Measurements from ENCODE around the gene UBA52.
"Not testable (repeated sequence)": the region's sequence is repeated elsewhere in the genome, so short reads cannot be mapped to it uniquely, and the experiment has no call there.

UBA52 gene

DNA sequence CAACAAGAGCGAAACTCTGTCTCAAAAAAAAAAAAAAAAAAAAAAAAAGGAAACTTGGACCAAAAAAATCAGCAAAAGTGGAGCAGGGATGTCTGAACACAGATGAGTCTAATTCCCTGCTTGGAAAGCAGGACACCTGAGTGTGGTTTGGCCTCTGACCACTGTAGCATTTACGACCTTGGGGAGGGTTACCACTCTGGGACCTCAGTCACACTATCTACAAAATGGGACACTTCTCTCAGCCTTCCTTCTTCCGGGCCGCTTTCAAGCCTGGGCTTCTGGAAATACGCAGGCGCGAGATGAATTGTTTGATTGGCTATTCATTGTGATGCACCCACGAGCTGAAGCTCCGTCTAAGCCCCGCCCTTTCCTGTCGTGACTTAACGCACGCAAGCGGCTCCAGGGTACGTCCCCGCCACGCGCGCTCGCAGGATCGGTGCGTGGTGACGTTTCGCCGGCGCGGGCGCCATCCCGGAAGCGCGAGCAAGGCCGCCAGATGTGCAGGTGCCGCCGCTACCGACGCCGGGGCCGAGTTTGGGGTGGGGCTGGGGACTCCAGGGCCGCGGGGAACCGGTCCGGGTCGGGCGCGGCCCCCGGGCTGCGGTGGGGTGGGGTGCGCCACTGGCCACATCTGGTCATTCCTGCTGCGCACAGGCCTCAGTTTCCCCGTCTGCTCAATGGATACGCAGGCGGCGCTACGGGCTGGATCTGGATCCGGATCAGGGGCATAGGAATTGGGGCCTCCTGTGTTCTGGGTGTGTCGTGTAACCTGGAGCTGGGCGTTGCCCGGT is 14.1 kb upstream of the UBA52 start, which contains the start of gene KXD1:
Gene KXD1, plus strand, starts transcription at position 460 of the 791 bp plus-strand sequence. CDS start 4,187 bp downstream, outside the sequence.
- peak; percentile 96 to 100 (median 98) for DNase-seq

DNA sequence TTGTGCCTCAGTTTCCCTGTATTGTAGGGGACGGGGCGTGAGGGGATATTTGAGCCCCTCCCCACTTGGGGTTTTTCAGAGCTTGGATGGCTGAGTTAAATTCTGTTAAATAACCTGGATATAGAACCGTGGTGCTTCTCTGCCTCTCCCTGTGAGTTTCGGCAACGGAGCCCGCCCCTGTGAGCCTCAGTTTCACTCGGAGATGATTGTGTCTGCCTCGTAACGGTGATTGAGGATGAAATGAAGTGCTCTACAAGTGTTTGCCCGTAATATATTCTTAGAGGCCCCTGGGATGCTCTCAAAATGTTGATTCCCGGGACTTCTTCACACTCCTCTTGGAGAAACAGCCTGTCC is 13.5 kb upstream of the UBA52 start:
- DNase-seq = no peak

DNA sequence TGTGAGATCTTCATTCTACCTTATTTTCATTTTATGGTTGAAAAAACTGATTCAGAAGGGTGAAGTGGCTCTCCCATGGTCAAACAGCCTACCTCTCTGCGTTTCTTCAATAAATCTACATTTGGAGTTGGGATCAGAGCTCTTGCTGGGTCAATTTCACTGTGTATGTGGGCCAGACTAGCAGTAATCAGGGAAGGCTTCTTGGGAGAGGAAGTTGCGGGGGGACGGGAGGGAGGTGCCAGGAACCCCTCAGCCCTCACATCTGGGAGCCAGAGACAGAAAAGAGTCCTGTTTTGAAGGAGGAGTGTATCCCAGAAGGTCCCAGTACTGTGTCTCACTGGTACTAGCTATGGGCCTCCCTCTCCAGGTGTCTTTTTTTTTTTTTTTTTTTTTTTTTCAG is 13.1 kb upstream of the UBA52 start:
- DNase-seq = no peak

DNA sequence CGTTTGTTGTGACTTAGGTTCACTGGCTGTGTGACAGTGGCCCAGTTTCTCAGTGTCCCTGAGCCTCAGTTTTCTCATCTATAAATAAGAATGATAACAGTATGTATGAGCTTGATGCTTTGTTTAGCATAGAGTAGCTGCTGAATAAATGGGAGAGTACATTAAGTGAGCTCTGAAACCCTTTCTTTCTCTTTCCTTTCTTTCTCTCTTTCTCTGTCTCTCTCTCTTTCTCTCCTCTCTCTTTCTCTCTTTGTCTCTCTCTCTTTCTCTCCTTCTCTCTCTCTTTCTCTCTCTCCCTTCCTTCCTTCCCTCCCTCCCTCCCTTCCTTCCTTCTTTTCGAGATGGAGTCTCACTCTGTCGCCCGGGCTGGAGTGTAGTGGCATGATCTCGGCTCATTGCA is 12.0 kb upstream of the UBA52 start:
- no peak for DNase-seq

DNA sequence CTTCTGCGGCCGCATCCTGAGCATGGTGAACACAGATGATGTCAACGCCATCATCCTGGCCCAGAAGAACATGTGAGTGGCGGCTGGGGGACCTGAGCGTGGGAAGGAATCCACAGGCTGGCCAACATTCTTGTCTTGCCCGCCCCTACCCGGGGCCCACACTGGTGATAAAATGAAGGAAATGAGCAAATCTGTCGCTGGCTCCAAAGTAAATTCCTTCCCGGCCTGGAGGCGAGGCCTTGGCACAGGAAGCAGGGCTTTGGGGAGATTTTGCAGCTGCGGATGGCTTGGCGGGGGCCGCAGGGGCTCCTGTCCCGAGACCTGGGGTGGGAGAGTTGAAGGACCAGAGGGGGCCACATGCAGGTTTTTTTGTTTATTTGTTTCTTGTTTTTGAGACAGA is 9.6 kb upstream of the UBA52 start:
- DNase-seq = no peak

DNA sequence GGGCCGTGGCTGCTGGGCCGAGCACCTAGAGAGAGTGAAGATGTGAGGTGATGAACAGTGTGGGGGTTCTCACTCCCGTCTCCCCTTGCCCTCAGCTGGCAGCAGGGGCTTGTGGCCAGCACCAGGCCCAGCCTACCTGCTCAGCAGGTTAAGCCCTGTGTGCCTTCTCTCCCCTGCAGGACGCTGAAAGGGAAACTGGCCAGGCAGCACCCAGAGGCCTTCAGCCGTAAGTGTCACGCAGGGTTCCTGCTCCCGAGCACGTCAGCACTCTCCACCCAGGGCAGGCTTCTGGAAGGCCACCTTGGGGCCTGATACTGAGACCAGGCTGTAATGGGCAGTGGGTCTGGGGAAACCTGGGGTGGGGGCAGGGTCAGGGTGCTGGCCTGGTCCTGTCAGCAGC is 4.7 kb upstream of the UBA52 start:
- no peak for DNase-seq

DNA sequence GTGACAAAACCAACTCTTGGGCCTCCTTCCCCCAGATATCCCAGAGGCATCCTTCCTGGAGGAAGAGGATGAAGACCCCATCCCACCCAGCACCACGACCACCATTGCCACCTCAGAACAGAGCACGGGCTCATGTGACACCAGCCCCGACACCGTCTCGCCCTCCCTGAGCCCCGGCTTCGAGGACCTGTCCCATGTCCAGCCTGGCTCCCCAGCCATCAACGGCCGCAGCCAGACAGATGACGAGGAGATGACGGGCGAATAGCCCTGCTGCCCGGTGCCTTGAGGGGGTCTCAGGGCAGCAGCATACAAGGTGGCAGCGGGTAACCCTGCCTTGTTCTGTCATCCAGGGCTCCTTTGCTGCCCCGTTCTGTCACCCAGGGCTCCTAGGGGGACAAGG is 3.3 kb upstream of the UBA52 start:
- DNase-seq = no peak

DNA sequence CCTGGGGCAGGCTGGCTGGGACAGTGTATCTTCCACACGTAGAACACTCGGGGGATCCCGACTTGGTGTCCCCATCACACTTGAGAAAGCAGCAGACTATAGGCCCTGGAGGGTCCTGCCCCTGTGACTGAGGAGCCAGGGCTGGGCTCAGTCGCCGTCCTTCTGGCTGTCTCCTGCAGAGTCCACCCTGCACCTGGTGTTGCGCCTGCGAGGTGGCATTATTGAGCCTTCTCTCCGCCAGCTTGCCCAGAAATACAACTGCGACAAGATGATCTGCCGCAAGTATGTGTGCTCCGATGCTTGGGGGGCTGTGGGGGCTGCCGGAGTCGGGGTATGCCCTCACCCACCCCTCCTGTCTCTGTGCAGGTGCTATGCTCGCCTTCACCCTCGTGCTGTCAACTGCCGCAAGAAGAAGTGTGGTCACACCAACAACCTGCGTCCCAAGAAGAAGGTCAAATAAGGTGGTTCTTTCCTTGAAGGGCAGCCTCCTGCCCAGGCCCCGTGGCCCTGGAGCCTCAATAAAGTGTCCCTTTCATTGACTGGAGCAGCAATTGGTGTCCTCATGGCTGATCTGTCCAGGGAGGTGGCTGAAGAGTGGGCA is 3.1 kb downstream of the UBA52 start:
- no peak for DNase-seq

DNA sequence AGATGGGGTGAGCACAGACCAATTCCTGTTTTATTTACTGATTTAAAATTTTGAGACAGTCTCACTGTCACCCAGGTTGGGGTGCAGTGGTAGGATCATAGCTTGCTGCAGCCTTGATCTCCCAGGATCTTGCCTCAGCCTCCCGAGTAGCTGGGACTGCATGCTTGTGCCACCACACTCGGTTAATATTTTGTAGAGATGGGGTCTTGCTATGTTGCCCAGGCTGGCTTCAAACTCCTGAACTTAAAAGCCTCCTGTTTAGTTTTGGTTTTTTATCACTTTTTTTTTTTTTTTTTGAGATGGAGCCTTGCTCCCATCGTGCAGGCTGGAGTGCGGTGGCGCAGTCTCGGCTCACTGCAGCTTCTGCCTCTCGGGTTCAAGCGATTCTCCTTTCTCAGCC is 4.7 kb downstream of the UBA52 start:
- DNase-seq = no peak

DNA sequence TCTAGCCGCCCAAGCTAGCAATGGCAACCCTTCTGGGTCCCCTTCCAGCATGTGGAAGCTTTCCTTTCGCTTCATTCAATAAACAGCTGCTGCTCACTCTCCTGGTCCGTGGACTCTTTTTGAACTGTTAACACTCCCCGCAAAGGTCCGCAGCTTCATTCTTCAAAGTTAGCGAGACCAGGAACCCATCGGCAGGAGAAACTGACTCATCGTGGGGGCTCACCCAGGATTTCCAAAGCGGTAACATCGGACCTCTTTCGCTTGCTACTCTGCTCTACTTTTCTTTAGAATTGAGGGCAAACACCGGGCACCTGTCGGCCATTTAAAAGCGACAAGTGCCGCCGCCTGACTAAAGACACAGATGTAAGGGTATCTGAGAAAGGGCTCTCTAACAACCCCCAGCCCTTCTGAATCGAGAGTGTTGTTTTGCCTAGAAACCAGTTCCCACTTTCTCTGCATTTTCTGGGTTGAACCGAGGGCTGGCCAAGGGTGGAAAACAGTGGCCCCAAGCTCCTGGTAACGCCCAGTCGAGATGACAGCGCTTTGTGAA is 5.8 kb downstream of the UBA52 start:
- DNase-seq = no peak

DNA sequence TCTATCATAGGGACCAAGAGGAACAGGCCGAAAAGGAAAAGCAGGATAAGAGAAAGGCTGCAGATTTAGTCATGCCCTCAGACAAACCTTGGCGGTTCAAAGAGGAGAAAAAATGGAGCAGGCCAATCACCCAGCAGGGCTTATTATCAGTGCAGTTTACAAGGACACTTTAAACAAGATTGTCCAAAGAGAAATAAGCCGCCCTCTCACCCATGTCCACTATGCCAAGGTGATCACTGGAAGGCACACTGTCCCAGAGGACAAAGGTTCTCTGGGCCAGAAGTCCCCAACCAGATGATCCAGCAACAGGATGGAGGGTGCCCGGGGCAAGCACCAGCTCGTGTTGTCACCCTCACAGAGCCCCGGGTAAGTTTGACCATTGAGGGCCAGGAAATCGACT is 8.7 kb downstream of the UBA52 start:
- DNase-seq = no peak

DNA sequence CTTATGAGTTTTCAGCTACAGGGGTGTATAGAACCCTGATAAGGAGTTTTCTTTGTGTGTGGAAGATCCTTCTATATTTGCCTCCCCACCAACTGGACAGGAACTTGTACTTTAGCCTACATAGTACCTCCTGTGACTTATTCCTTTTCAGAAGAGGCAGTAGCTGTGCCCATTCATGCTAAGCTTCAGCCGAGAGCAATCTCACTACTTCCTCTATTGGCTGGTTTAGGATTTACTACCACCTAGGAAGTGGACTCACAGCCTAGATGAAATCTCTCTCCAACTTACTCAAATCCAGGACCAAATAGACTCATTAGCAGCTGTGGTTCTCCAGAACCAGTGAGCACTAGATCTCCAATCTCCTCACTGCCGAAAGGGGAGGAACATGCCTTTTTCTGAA is 14.6 kb downstream of the UBA52 start:
- no peak for DNase-seq

DNA sequence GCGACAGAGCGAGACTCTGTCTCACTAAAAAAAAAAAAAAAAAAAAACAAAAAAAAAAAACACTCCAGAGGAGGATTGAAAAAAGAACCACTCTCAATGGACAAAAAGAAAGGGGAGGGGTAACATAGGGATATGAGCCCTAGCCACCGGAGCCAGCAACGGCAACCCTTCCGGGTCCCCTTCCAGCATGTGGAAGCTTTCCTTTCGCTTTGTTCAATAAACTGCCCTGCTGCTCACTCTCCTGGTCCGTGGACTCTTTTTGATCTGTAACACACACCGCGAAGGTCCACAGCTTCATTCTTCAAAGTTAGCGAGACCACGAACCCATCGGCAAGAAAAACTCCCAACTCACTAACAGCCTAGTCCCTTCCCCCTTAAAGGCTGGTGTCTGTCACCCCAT is 15.9 kb downstream of the UBA52 start:
- DNase-seq = no peak

DNA sequence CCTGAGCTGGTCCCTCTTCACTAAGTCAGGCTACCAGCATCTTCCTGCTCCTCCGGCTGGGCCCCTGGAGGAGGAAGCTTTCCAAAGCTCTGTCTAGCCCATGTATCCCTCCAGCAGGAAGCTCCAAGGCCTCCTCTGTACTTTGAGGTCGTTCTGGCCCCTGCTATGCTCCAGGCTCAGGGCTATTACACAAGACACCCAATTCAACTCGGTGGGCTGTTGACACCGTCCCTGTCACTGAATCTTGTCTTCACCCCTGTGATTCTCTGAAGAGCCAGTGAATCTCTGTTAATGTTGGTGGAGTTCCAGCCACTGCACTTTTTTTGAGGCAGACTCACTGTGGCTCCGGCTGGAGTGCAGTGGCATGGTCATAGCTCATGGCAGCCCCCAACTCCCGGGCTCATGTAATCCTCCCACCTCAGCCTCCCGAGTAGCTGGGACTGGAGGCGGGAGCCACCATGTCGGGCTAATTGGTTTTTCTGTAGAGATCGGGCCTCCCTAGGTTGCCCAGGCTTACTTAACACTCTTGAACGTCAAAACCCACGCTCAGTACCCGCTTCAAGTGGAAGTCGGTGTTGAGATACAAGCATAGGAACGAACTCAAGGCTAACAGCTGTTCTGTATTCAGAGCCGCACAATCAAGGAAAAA is 16.4 kb downstream of the UBA52 start:
- no peak for DNase-seq

DNA sequence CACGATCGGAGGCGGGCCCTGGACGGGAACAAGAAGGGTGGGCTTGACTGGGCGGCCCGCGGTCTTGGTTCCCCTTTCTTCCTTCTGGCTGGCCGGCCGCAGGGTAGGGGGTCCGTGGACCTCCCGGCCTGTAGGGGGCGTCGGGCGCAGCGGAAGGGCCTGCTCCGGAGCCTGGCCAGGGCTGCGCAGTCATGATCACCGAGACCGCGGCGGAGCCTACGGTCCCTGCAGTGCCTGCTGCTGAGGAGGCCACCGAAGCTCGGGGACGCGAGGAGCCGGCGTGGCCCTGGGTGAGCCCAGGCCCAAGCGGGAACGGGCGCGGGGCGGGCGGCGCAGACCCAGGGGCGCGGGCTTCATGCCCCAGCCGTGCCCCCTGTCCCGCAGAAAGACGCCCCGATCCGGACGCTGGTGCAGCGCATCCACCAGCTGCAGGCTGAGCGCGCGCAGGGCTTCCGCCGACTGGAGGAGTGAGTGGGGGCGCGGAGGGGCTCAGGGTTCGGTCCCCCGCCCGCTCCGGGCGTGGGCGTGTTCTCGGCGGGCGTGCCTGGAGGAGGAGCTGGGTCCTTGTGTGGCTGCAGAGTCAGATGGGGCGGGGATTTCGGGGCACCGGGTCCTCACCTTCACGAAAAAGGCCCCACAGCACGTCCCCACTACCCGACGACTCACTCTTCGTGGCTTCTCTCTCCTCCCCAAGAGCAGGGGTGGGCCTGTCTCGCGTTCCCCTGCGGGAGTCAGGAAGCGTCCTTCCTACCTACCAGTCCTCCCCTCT is 17.1 kb downstream of the UBA52 start, which contains the start of gene REX1BD:
Gene REX1BD, plus strand, starts transcription at position 188 of the 769 bp plus-strand sequence. Its CDS starts 4 bp downstream, at position 192.
- peak; percentile 74 to 85 (median 82) for DNase-seq

DNA sequence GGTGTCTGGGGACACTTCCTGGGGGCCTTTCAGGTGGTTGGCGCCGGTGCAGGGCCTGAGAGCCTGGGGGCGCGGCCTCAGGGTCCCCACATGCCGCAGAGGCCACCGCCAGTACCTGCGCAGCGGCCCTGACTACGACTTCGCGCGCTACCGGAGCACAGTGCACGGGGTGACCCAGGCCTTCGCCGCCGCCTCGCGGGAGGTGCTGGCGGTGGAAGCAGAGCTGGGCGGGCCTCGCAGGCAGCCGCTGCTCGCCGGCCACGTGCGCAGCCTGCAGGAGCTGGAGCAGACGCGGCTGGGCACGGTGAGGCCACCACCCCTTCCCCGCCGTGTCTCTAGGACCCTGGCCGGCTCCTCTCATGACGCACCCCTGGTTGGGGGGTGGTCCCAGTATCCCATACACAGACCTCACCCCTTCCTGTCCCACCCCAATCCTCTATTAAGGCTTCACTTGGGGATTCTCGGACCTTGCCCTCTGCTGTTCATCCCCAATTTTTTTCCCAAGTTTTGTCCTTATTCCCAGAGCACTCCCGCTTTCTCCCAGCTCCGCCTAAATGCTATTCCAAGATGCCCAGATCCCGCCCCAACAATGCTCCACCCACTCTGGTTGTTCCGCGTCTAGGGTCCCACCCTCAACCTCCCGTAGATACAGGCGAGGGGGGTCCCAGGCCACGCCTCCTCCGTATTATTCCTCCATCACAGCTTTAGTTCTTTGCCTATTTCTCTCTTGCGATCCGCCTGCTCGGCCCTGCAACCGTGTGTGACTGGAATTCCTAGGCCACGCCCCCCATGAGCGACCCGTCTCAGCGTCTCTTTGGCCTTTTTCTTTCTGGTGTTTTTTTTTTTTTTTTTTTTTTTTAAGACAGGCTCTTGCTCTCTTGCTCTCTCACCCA is 18.0 kb downstream of the UBA52 start:
- peak; percentile 60 to 81 (median 66) for DNase-seq

DNA sequence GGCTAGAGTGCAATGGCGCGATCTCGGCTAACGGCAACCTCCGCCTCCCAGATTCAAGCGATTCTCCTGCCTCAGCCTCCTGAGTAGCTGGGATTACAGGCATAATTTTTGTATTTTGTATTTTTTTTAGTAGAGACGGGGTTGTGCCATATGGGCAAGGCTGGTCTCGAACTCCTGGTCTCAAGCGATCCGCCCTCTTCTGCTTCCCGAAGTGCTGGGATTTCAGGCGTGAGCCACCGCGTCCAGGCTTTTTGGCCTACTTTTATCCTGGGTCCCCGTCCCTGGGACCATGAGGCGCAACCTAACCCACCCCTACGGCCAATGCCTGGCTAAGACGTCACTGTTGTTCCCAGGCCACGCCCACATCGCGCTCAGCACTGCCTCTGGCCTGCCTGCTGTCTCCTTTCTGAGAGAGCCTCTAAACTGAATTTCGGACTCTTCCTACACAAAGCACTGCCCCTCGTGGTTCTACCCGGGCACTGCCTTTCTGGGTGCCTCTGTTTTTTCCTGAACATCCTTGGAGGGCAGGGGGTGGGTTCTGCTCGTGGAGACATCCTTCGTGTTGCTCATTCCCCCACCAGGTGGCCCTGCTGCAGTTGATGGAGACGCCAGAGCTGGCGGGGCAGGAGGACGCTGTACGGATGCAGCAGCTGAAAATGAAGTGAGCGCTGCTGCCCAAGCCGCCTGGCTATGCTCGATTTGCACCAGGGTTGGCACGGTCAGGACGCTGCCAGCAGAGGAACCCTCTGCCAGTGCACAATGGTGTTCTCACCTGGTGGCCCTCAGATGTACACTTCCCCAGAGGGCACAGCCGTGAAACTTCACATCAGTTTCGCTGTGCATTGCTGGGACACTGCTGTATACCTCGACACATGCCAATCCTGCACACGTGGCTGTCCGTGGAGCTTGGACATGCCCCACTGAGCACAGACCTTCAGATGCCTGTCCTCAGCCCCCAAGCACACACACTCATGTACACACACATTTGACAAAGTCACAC is 18.9 kb downstream of the UBA52 start:
- DNase-seq = peak in 1 of 5 donors; percentile 35

DNA sequence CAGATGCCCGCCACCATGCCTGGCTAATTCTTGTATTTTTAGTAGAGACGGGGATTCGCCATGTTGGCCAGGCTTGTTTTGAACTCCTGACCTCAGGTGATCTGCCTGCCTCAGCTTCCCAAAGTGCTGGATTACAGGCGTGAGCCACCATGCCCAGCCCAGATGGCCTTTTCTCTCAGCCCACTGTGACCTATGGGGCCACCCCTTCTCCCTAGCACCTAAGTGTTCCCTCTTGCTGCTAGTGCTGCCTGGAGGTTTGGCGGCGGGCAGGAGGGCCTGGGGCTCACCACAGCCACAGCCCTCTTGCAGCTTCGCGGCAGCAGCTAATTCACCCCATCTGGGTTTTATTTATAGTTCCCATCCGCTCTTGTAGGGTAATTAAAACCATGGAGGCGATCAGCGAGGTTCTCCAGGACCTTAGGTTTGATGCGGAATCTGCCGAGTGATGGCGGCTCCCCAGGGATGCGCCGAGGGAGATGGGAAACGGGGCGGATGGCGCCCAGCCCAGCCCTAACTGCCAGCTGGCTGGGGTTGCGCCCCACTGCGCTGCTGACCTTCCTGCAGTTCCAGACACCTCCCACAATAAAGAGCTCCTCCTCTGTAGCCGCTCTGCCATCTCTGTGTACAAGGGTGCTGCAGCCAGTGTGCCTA is 20.2 kb downstream of the UBA52 start:
- no peak for DNase-seq

DNA sequence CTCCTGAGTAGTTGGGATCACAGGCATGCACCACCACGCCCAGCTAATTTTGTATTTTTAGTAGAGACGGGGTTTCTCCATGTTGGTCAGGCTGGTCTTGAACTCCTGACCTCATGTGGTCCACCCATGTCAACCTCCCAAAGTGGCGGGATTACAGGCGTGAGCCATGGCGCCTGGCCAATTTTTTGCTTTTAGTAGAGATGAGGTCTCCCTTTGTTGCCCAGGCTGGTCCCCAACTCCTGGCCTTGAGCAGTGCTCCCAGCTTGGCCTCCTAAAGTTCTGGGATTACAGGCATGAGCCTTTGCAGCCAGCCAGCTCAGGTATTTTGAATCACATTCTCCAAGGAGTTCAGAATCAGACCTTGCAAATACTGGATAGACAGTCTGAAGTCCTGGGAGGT is 21.1 kb downstream of the UBA52 start:
- DNase-seq = not testable (repeated sequence)
